HG02981 (cell line): Measurements from ENCODE around the gene GLT8D1.
A peak's percentile ranks its signal among the peaks of the same experiment; 100 is the strongest.
"Not testable (repeated sequence)": the region's sequence is repeated elsewhere in the genome, so short reads cannot be mapped to it uniquely, and the experiment has no call there.

Experiments
- ATAC-seq: cut with Tn5 transposase; IDR thresholded peaks from one replicate; pipeline ENCODE4 v1.9.1; 2021; ENCODE audit warnings: mild to moderate bottlenecking, moderate library complexity; ENCODE audit not compliant: unreplicated experiment

The GLT8D1 gene

GRCh38 chr3:52683611-52684010, 22.0 kb downstream of the GLT8D1 start:
- ATAC-seq: no peak

- no peak for ATAC-seq
Measured at GRCh38 chr3:52682016-52682415, 23.6 kb downstream of the GLT8D1 start.

GRCh38 chr3:52681596-52681995, 24.0 kb downstream of the GLT8D1 start:
- ATAC-seq: no peak

GRCh38 chr3:52679811-52680210, 25.8 kb downstream of the GLT8D1 start:
- no peak for ATAC-seq

- no peak for ATAC-seq
Measured at GRCh38 chr3:52679199-52679538, 26.4 kb downstream of the GLT8D1 start.

- ATAC-seq: no peak
Measured at GRCh38 chr3:52678265-52679198, 27.1 kb downstream of the GLT8D1 start.

GRCh38 chr3:52676201-52676600, 29.4 kb downstream of the GLT8D1 start:
- not testable (repeated sequence) for ATAC-seq

- no peak for ATAC-seq
Measured at GRCh38 chr3:52671676-52672075, 33.9 kb downstream of the GLT8D1 start.

- ATAC-seq: peak; percentile 74
Measured at GRCh38 chr3:52670621-52671521, 34.7 kb downstream of the GLT8D1 start.

GRCh38 chr3:52663098-52663497, 42.5 kb downstream of the GLT8D1 start:
- no peak for ATAC-seq

GRCh38 chr3:52660046-52660445, 45.5 kb downstream of the GLT8D1 start:
- no peak for ATAC-seq

- no peak for ATAC-seq
Measured at GRCh38 chr3:52655895-52656294, 49.7 kb downstream of the GLT8D1 start.

GRCh38 chr3:52651592-52651991, 54.0 kb downstream of the GLT8D1 start:
- ATAC-seq: no peak

GRCh38 chr3:52650439-52650838, 55.2 kb downstream of the GLT8D1 start:
- no peak for ATAC-seq

GRCh38 chr3:52649461-52650210, 56.0 kb downstream of the GLT8D1 start:
- ATAC-seq: no peak

GRCh38 chr3:52645549-52645948, 60.0 kb downstream of the GLT8D1 start:
- ATAC-seq: no peak
